ENCODE results near the gene GLIS1.

DNA sequence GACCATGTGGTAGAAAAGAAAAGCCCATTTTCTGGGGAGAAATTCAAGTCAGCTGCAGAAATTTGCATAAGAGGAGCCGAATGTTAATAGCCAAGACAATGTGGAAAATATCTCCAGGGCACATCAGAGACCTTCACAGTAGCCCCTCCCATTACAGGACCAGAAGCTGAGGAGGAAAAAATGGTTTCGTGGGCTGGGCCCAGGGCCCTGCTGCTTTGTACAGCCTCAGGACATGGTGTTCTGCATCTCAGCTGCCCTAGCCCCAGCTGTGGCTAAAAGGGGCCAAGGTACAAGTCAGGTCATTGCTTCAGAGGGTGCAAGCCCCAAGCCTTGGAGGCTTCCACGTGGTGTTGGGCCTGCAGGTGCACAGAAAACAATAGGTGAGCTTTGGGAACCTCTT, 171.5 kb downstream of the GLIS1 start:
- TF ChIP-seq CTCF (conservative IDR thresholded peaks at IDR 0.05) (no peak), EZH2 (IDR thresholded peaks at IDR 0.05; ENCODE audit: low read depth) (no peak)

All from PC-9 (cell line).